DMS153 (cell line): Measurements from ENCODE around the gene THEMIS2.
A peak's percentile ranks its signal among the peaks of the same experiment; 100 is the strongest.

Experiments used
- DNase-seq: peaks from one replicate; lab custom pipeline; 2025; lab: John Stamatoyannopoulos, UW

THEMIS2 gene

GRCh38 chr1:27885621-27886352 lies 13.4 kb downstream of the THEMIS2 start:
- DNase-seq: no peak

GRCh38 chr1:27886353-27886679 lies 14.0 kb downstream of the THEMIS2 start:
- no peak for DNase-seq

GRCh38 chr1:27886744-27887143 lies 14.4 kb downstream of the THEMIS2 start:
- DNase-seq: no peak

- no peak for DNase-seq
Observed at GRCh38 chr1:27887215-27888021, 15.1 kb downstream of the THEMIS2 start.

GRCh38 chr1:27889506-27889905 lies 17.2 kb downstream of the THEMIS2 start:
- no peak for DNase-seq

GRCh38 chr1:27891196-27891889 lies 19.0 kb downstream of the THEMIS2 start:
- no peak for DNase-seq

- DNase-seq: no peak
Observed at GRCh38 chr1:27894521-27894920, 22.2 kb downstream of the THEMIS2 start.

- no peak for DNase-seq
Observed at GRCh38 chr1:27906759-27907158, 34.4 kb downstream of the THEMIS2 start.

GRCh38 chr1:27912429-27912828 lies 40.1 kb downstream of the THEMIS2 start:
- DNase-seq: no peak

GRCh38 chr1:27915082-27915575 lies 42.8 kb downstream of the THEMIS2 start:
- no peak for DNase-seq

- DNase-seq: no peak
Observed at GRCh38 chr1:27922272-27922671, 49.9 kb downstream of the THEMIS2 start.

GRCh38 chr1:27928216-27928954 lies 56.0 kb downstream of the THEMIS2 start:
- no peak for DNase-seq

GRCh38 chr1:27931184-27931583 lies 58.8 kb downstream of the THEMIS2 start:
- no peak for DNase-seq

GRCh38 chr1:27931759-27932158 lies 59.4 kb downstream of the THEMIS2 start:
- DNase-seq: no peak

- peak; percentile 69 for DNase-seq
Observed at GRCh38 chr1:27934818-27935549, 62.6 kb downstream of the THEMIS2 start, which contains the start of gene SMPDL3B. TSS of gene SMPDL3B (plus strand) at chr1:27935000. CDS start at chr1:27935184, 184 bp downstream.

GRCh38 chr1:27935721-27936120 lies 63.4 kb downstream of the THEMIS2 start:
- no peak for DNase-seq
